Breast epithelium (tissue), 3 donors: ENCODE data around the gene KCNIP3.

Experiments
- POLR2A ChIP-seq: fragments of 450-650 bp; IDR thresholded peaks from one replicate; pipeline ENCODE4 v1.6.1; 2016; ENCODE audit warnings: antibody characterized with exemption, mild to moderate bottlenecking, moderate library complexity
- POLR2AphosphoS5 ChIP-seq, 3 donors: sonication (generic); formaldehyde crosslinking; IDR thresholded peaks; one replicate each; pipeline ENCODE4 v1.6.1; 2017; ENCODE audit warnings: antibody characterized with exemption in 3 of 3
- TF ChIP-seq, protein P1 (sequence below), 3 donors: fragments of 450-650 bp; IDR thresholded peaks; one replicate each; pipeline ENCODE4 v1.5.1; 2016 to 2017; ENCODE audit warnings: antibody characterized with exemption in 3 of 3, mild to moderate bottlenecking in 3 of 3, moderate library complexity in 3 of 3

DNA sequence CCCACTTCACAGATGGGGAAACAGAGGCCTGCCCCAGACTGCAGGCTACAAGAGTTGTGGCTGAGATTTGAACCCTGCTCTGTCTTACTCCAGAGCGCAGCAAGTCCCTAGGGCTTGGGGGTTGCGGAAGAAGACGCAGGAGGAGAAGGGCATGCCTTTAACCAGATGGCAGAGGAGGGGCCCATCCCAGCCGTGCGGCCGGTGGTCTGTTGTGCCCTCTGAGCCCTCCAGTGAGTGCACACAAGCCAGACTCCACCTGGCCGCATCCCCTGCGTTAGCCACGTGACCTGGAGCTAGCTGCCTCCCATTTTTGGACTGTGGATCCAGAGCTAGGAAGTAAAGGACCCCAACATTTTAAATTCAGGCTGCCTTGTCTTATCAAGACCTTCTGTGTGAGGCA is 2.8 kb downstream of the KCNIP3 start:
- TF ChIP-seq, protein P1, sequence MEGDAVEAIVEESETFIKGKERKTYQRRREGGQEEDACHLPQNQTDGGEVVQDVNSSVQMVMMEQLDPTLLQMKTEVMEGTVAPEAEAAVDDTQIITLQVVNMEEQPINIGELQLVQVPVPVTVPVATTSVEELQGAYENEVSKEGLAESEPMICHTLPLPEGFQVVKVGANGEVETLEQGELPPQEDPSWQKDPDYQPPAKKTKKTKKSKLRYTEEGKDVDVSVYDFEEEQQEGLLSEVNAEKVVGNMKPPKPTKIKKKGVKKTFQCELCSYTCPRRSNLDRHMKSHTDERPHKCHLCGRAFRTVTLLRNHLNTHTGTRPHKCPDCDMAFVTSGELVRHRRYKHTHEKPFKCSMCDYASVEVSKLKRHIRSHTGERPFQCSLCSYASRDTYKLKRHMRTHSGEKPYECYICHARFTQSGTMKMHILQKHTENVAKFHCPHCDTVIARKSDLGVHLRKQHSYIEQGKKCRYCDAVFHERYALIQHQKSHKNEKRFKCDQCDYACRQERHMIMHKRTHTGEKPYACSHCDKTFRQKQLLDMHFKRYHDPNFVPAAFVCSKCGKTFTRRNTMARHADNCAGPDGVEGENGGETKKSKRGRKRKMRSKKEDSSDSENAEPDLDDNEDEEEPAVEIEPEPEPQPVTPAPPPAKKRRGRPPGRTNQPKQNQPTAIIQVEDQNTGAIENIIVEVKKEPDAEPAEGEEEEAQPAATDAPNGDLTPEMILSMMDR (IDR thresholded peaks at IDR 0.05): no peak
- TF ChIP-seq POLR2A (no peak), POLR2AphosphoS5 (IDR thresholded peaks at IDR 0.05) (no peak)
